ENCODE data around the gene IFT43. TPM values are rescaled to one million over a fixed set of nuclear protein-coding genes. Genes with fewer than 3 reads are reported as not detected.

The IFT43 gene
- polyA plus RNA-seq, 1 experiment, result 41.4 TPM

- Histone ChIP-seq H3K27me3 (ENCODE audit: control insufficient read depth, insufficient read depth, low read length) (peaks cover 16% of the 10 kb centered on the region), H3K4me3 (ENCODE audit: low read depth, low read length) (no peak overlapping the region), H3K9me3 (ENCODE audit: control insufficient read depth, insufficient read depth, low read length) (no peaks in the 10 kb centered on the region; the same call in 1 of the 2 replicates), H3K27ac (ENCODE audit: low read depth, low read length) (no peak overlapping the region)
- CTCF ChIA-PET, result no interaction called here
- no peak for DNase-seq (ENCODE audit: low read depth, low spot score)
- POLR2A ChIA-PET, result no interaction called here
- no peak for TF ChIP-seq CTCF (IDR thresholded peaks at IDR 0.05; ENCODE audit: low read depth, low read length)
Measured at GRCh38 chr14:76112889-76113624, 127.5 kb downstream of the IFT43 start.

DNA sequence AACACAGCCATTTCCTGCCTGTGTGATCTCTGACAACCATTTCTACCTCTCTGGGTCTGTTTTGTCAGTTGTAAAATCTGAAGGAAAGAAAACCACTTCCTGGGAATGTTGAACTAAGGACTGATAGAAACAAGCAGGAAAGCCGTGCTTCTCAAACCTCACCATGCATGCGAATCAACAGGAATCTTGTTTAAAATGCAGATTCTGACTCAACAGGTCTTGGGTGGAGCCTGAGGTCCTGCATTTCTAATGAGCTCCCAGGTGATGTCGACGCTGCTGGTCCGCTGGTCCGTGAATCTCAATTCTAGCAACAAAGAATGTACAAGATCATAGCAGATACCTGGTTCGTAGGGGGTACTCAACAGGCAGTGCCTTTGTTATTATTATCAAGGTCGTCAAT is 128.1 kb downstream of the IFT43 start:
- ChIA-PET POLR2A (no interaction called here), CTCF (no interaction called here)
- Histone ChIP-seq H3K27me3 (ENCODE audit: control insufficient read depth, insufficient read depth, low read length) (peaks cover 16% of the 10 kb centered on the region), H3K9me3 (ENCODE audit: control insufficient read depth, insufficient read depth, low read length) (no peaks in the 10 kb centered on the region; the same call in 1 of the 2 replicates), H3K27ac (ENCODE audit: low read depth, low read length) (no peak overlapping the region), H3K4me3 (ENCODE audit: low read depth, low read length) (no peak overlapping the region)
- no peak for TF ChIP-seq CTCF (IDR thresholded peaks at IDR 0.05; ENCODE audit: low read depth, low read length)
- DNase-seq (ENCODE audit: low read depth, low spot score), result no peak

GRCh38 chr14:76115010-76115422 is 129.5 kb downstream of the IFT43 start:
- CTCF ChIA-PET, result interaction anchor here (0.7 kb wide), 1 partner anchor 42 kb away, joined by 3 read pairs; no protein-coding TSS in a partner anchor
- no peak overlapping the region for H3K4me3 ChIP-seq (ENCODE audit: low read depth, low read length)
- TF ChIP-seq CTCF (IDR thresholded peaks at IDR 0.05; ENCODE audit: low read depth, low read length), result no peak
- H3K9me3 ChIP-seq (ENCODE audit: control insufficient read depth, insufficient read depth, low read length), result no peaks in the 10 kb centered on the region; the same call in 1 of the 2 replicates
- no peak overlapping the region for H3K27ac ChIP-seq (ENCODE audit: low read depth, low read length)
- POLR2A ChIA-PET, result no interaction called here
- peaks cover 13% of the 10 kb centered on the region for H3K27me3 ChIP-seq (ENCODE audit: control insufficient read depth, insufficient read depth, low read length)
- no peak for DNase-seq (ENCODE audit: low read depth, low spot score)

GRCh38 chr14:76117789-76118484 is 132.4 kb downstream of the IFT43 start:
- ChIA-PET CTCF (interaction anchor here (1.2 to 1.5 kb wide), 2 partner anchors 67 to 235 kb away, joined by 3 read pairs; no protein-coding TSS in a partner anchor), POLR2A (no interaction called here)
- H3K27me3 ChIP-seq (ENCODE audit: control insufficient read depth, insufficient read depth, low read length), result peaks cover 12% of the 10 kb centered on the region
- no peak overlapping the region for H3K27ac ChIP-seq (ENCODE audit: low read depth, low read length)
- H3K4me3 ChIP-seq (ENCODE audit: low read depth, low read length), result no peak overlapping the region
- TF ChIP-seq CTCF (IDR thresholded peaks at IDR 0.05; ENCODE audit: low read depth, low read length), result no peak
- no peaks in the 10 kb centered on the region for H3K9me3 ChIP-seq (ENCODE audit: control insufficient read depth, insufficient read depth, low read length)
- DNase-seq (ENCODE audit: low read depth, low spot score), result no peak

DNA sequence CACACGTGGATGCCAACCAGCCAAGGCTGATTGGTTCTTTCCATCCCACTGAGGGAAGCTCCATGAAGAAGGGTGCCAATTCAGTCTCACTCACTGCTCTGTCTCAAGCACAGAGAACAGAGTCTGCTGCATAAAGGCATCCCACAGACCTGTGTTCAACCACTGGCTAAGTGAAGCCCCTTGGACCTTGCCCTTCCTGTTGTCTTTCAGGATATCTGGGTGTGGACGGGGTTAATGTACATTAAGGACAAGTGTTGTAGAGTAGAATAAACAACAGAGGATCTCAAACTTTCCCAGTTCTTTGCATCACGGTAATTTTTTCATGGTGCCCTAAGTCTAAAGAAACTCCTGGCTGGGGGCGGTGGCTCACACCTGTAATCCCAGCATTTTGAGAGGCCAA is 133.0 kb downstream of the IFT43 start:
- POLR2A ChIA-PET, result interaction anchor here (0.6 kb wide), 1 partner anchor 198 kb away, joined by 3 read pairs; no protein-coding TSS in a partner anchor
- no peak for TF ChIP-seq CTCF (IDR thresholded peaks at IDR 0.05; ENCODE audit: low read depth, low read length)
- no peak for DNase-seq (ENCODE audit: low read depth, low spot score)
- Histone ChIP-seq H3K4me3 (ENCODE audit: low read depth, low read length) (no peak overlapping the region), H3K9me3 (ENCODE audit: control insufficient read depth, insufficient read depth, low read length) (no peaks in the 10 kb centered on the region), H3K27ac (ENCODE audit: low read depth, low read length) (no peak overlapping the region), H3K27me3 (ENCODE audit: control insufficient read depth, insufficient read depth, low read length) (peaks cover 12% of the 10 kb centered on the region)
- CTCF ChIA-PET, result interaction anchor here (1.2 to 1.5 kb wide), 3 partner anchors 68 to 269 kb away, joined by 3 to 4 read pairs (median 3); no protein-coding TSS in a partner anchor

Data from AG04450 (cell line).